HCT116 (cell line): ENCODE results near the gene AAK1. TPM values are rescaled to one million over a fixed set of nuclear protein-coding genes. Genes with fewer than 3 reads are reported as not detected.

Experiments used
- ATAC-seq: fragments of 200-7000 bp; cut with Tn5 transposase; 2 replicates; pipeline ENCODE4 v1.9.1; 2020; ENCODE audit warnings: mild to moderate bottlenecking, moderate library complexity
- BruUV-seq: library from RNA; stranded (reverse); fragments of 400-500 nt; replicated peaks from 2 replicates; lab custom pipeline; 2021; lab: Mats Ljungman, UMichigan
- CTCF ChIA-PET: fragments of 300-600 bp; sonication (Branson Sonifier 250); formaldehyde crosslinking; loops from one replicate; lab custom pipeline; 2021; ENCODE audit warnings: antibody characterized with exemption; lab: Charles Lee
- POLR2A ChIA-PET: fragments of 300-600, 350-600 bp; sonication (Branson Sonifier 250); formaldehyde crosslinking; loops from one replicate; lab custom pipeline; 2021; ENCODE audit warnings: antibody characterized with exemption; lab: Charles Lee
- RAD21 ChIA-PET, 2 experiments: fragments of 300-600 bp; sonication (Branson Sonifier 250); formaldehyde crosslinking; loops; one replicate each; lab custom pipeline; 2023; ENCODE audit warnings: low total read pairs in 2 of 2; ENCODE audit not compliant: uncharacterized antibody in 2 of 2, unreplicated experiment in 2 of 2, low non-redundant PET in 1 of 2; lab: Charles Lee
- DNase-seq: peaks from one replicate; pipeline ENCODE4 v3.0.0-alpha.2; 2010; ENCODE audit warnings: low read depth, low spot score
- H2AFZ ChIP-seq: fragments of 200-600 bp; shearing (Covaris generic), sonication (generic); 2 replicates; pipeline ENCODE4 v1.6.1; 2017; ENCODE audit warnings: low read depth, mixed run types, mixed read lengths, antibody characterized with exemption, low read length; ENCODE audit not compliant: poor library complexity, severe bottlenecking
- H3K27ac ChIP-seq: 2 replicates; pipeline ENCODE4 v1.5.1; 2012; ENCODE audit warnings: low read depth, low read length
- H3K27me3 ChIP-seq: fragments of 200-600 bp; sonication (generic); 2 replicates; pipeline ENCODE4 v1.6.1; 2016; ENCODE audit warnings: mixed run types, low read length, mixed read lengths; ENCODE audit not compliant: insufficient read depth
- H3K36me3 ChIP-seq, 2 experiments: fragments of 200-500 bp in 1 of 2; fragments of 200-600 bp in 1 of 2; sonication (Bioruptor generic) in 1 of 2; sonication (generic) in 1 of 2; 2 replicates each; pipeline versions ENCODE4 v1.5.1 to v1.6.1; 2014 to 2016; ENCODE audit warnings: low read length in 2 of 2, inconsistent platforms in 1 of 2, mixed read lengths in 1 of 2, mixed run types in 1 of 2; ENCODE audit not compliant: insufficient read depth in 2 of 2, control insufficient read depth in 1 of 2
- H3K4me1 ChIP-seq, 2 experiments: fragments of 200-600 bp in 1 of 2; sonication (generic) in 1 of 2; 2 replicates each; pipeline versions ENCODE4 v1.5.1 to v1.6.1; 2012 to 2017; ENCODE audit warnings: low read length in 2 of 2, inconsistent platforms in 1 of 2, mild to moderate bottlenecking in 1 of 2, mixed read lengths in 1 of 2, mixed run types in 1 of 2, moderate library complexity in 1 of 2; ENCODE audit not compliant: insufficient read depth in 2 of 2, control insufficient read depth in 1 of 2
- H3K4me2 ChIP-seq: fragments of 200-600 bp; sonication (generic); 2 replicates; pipeline ENCODE4 v1.6.1; 2017; ENCODE audit warnings: mixed run types, low read length, mixed read lengths
- H3K4me3 ChIP-seq, 2 experiments: fragments of 200-600 bp in 1 of 2; sonication (generic) in 1 of 2; replicated peaks in 1 of 2; 2 replicates each; pipeline ENCODE4 v1.5.1; 2011 to 2016; ENCODE audit warnings: low read length in 2 of 2, control low read depth in 1 of 2, low read depth in 1 of 2, mild to moderate bottlenecking in 1 of 2, mixed read lengths in 1 of 2, mixed run types in 1 of 2
- H3K79me2 ChIP-seq: fragments of 200-600 bp; sonication (generic); 2 replicates; pipeline ENCODE4 v1.6.1; 2017; ENCODE audit warnings: mild to moderate bottlenecking, mixed run types, low read length, moderate library complexity, mixed read lengths; ENCODE audit not compliant: insufficient read depth
- H3K9ac ChIP-seq: fragments of 200-600 bp; sonication (generic); 2 replicates; pipeline ENCODE4 v1.6.1; 2016; ENCODE audit warnings: low read length, mixed read lengths
- H3K9me2 ChIP-seq: fragments of 200-600 bp; sonication (generic), shearing (Covaris generic); 2 replicates; pipeline ENCODE4 v1.6.1; 2017; ENCODE audit warnings: mixed run types, mild to moderate bottlenecking, moderate library complexity; ENCODE audit not compliant: insufficient read depth
- H3K9me3 ChIP-seq, 2 experiments: fragments of 200-500 bp in 1 of 2; fragments of 200-600 bp in 1 of 2; sonication (Bioruptor generic) in 1 of 2; sonication (generic) in 1 of 2; 2 replicates each; pipeline ENCODE4 v1.6.1; 2014 to 2017; ENCODE audit warnings: low read length in 2 of 2, mixed read lengths in 2 of 2, inconsistent platforms in 1 of 2, low read depth in 1 of 2, mild to moderate bottlenecking in 1 of 2, mixed run types in 1 of 2, moderate library complexity in 1 of 2; ENCODE audit not compliant: control insufficient read depth in 1 of 2, insufficient read depth in 1 of 2
- H4K20me1 ChIP-seq: fragments of 200-600 bp; sonication (generic), shearing (Covaris generic); 2 replicates; pipeline ENCODE4 v1.6.1; 2017; ENCODE audit warnings: mixed run types, mild to moderate bottlenecking, moderate library complexity; ENCODE audit not compliant: insufficient read depth
- ATF3 ChIP-seq: IDR thresholded peaks from 2 replicates; pipeline ENCODE4 v1.6.1; 2012
- CEBPB ChIP-seq: IDR thresholded peaks from 2 replicates; pipeline ENCODE4 v1.6.1; 2012; ENCODE audit warnings: low read depth
- CTCF ChIP-seq, 3 experiments: fragments of 200-600 bp in 1 of 3; sonication (generic) in 1 of 3; IDR thresholded peaks in 2 of 3; conservative IDR thresholded peaks in 1 of 3; 2 replicates each; pipeline ENCODE4 v1.5.1; 2012 to 2017; ENCODE audit warnings: low read depth in 2 of 3, low read length in 2 of 3, antibody characterized with exemption in 1 of 3, borderline replicate concordance in 1 of 3, control low read depth in 1 of 3, mild to moderate bottlenecking in 1 of 3, mixed read lengths in 1 of 3, mixed run types in 1 of 3, moderate library complexity in 1 of 3; ENCODE audit not compliant: insufficient read depth in 1 of 3
- EGR1 ChIP-seq: IDR thresholded peaks from 2 replicates; pipeline ENCODE4 v1.6.1; 2012; ENCODE audit warnings: low read depth
- ELF1 ChIP-seq: IDR thresholded peaks from 2 replicates; pipeline ENCODE4 v1.6.1; 2012; ENCODE audit warnings: low read depth, borderline replicate concordance
- EZH2phosphoT487 ChIP-seq: fragments of 200-600 bp; IDR thresholded peaks from 2 replicates; pipeline ENCODE4 v1.6.1; 2018; ENCODE audit warnings: antibody characterized with exemption, borderline replicate concordance
- FOSL1 ChIP-seq: IDR thresholded peaks from 2 replicates; pipeline ENCODE4 v1.6.1; 2012; ENCODE audit warnings: low read depth
- JUND ChIP-seq: IDR thresholded peaks from 2 replicates; pipeline ENCODE4 v1.6.1; 2012
- MAX ChIP-seq: IDR thresholded peaks from 2 replicates; pipeline ENCODE4 v1.6.1; 2012
- POLR2A ChIP-seq: IDR thresholded peaks from 2 replicates; pipeline ENCODE4 v1.7.0; 2011; ENCODE audit warnings: borderline replicate concordance; ENCODE audit not compliant: insufficient read depth, insufficient read length; ENCODE audit errors: extremely low read depth
- POLR2AphosphoS5 ChIP-seq: IDR thresholded peaks from 2 replicates; pipeline ENCODE4 v1.6.1; 2011; ENCODE audit warnings: mild to moderate bottlenecking, low read depth, low read length, moderate library complexity
- RAD21 ChIP-seq: IDR thresholded peaks from 2 replicates; pipeline ENCODE4 v1.6.1; 2012; ENCODE audit warnings: low read depth, mild to moderate bottlenecking
- REST ChIP-seq: IDR thresholded peaks from 2 replicates; pipeline ENCODE4 v1.6.1; 2012; ENCODE audit warnings: low read depth
- SIN3A ChIP-seq: IDR thresholded peaks from 2 replicates; pipeline ENCODE4 v1.6.1; 2012; ENCODE audit warnings: low read depth
- SP1 ChIP-seq: IDR thresholded peaks from 2 replicates; pipeline ENCODE4 v1.6.1; 2012; ENCODE audit warnings: low read depth
- SRF ChIP-seq: IDR thresholded peaks from 2 replicates; pipeline ENCODE4 v1.6.1; 2012; ENCODE audit warnings: low read depth
- YY1 ChIP-seq: IDR thresholded peaks from 2 replicates; pipeline ENCODE4 v1.6.1; 2011; ENCODE audit warnings: low read length, low read depth, moderate library complexity, mild to moderate bottlenecking; ENCODE audit not compliant: insufficient replicate concordance; ENCODE audit errors: extremely low read depth
- ZBTB33 ChIP-seq: IDR thresholded peaks from 2 replicates; pipeline ENCODE4 v1.6.1; 2011; ENCODE audit warnings: mild to moderate bottlenecking, low read length, moderate library complexity; ENCODE audit not compliant: insufficient replicate concordance; ENCODE audit errors: extremely low read depth
- ZFX ChIP-seq: fragments of 450-650 bp; IDR thresholded peaks from 2 replicates; pipeline ENCODE4 v1.6.1; 2017
- ZNF274 ChIP-seq: fragments of 200-500 bp; sonication (Bioruptor generic); IDR thresholded peaks from 2 replicates; pipeline ENCODE4 v1.6.1; 2014; ENCODE audit warnings: mild to moderate bottlenecking, low read depth, low read length, inconsistent platforms
- intact Hi-C: fragments of 100-400 bp; cut with micrococcal nuclease; formaldehyde crosslinking; loops from 2 replicates; pipeline ENCODE4 v1.10.0; 2022
- total RNA-seq: library from RNA; stranded (reverse); gene quantifications from one replicate; pipeline ENCODE4 v1.2.1, GENCODE V29; 2021; ENCODE audit not compliant: unreplicated experiment

The AAK1 gene
- total RNA-seq, 1 experiment from 2014 or later, result 32.0 TPM

GRCh38 chr2:69554568-69554967 is 89.0 kb downstream of the AAK1 start:
- Histone ChIP-seq H2AFZ (no peak overlapping the region), H3K9ac (no peak overlapping the region), H3K79me2 (no peaks in the 10 kb centered on the region), H3K4me2 (no peak overlapping the region), H3K4me3 (no peak overlapping the region), H3K9me2 (no peaks in the 10 kb centered on the region), H3K27ac (no peak overlapping the region), H4K20me1 (no peaks in the 10 kb centered on the region), H3K4me1 (no peaks in the 10 kb centered on the region), H3K27me3 (no peaks in the 10 kb centered on the region), H3K9me3 (no peaks in the 10 kb centered on the region), H3K36me3 (no peaks in the 10 kb centered on the region)
- POLR2A ChIA-PET, result no interaction called here
- RAD21 ChIA-PET, result no interaction called here
- intact Hi-C loops, result no loop called here
- no peak for ATAC-seq
- CTCF ChIA-PET, result interaction anchor here (0.9 kb wide), 1 partner anchor 11 kb away, joined by 4 read pairs; no protein-coding TSS in a partner anchor
- BruUV-seq, result no TSS peak
- TF ChIP-seq SP1 (no peak), FOSL1 (no peak), MAX (no peak), ZFX (no peak), ELF1 (no peak), ZBTB33 (no peak), REST (no peak), JUND (no peak), EGR1 (no peak), RAD21 (no peak), ATF3 (no peak), POLR2AphosphoS5 (no peak), SRF (no peak), EZH2phosphoT487 (no peak), POLR2A (no peak), ZNF274 (no peak), CEBPB (no peak), CTCF (IDR thresholded peaks at IDR 0.05 in 2 of 3, conservative IDR thresholded peaks at IDR 0.05 in 1 of 3; ENCODE audit: borderline replicate concordance in 1 of 3, insufficient read depth in 1 of 3, low read depth in 2 of 3, low read length in 2 of 3) (no peak), SIN3A (no peak), YY1 (no peak)
- no peak for DNase-seq
